Measurements from ENCODE around the gene EPB41L3. TPM values are rescaled to one million over a fixed set of nuclear protein-coding genes. Genes with fewer than 3 reads are reported as not detected.

EPB41L3 gene
- total RNA-seq (2014; rRNA removed; shearing (Covaris generic); ENCODE audit: low replicate concordance): not detected in 2 replicates

GRCh38 chr18:5543773-5544389 is at the start of gene EPB41L3:
Gene EPB41L3, minus strand, starts transcription at chr18:5543997. Its CDS starts 54,814 bp downstream, at chr18:5489183.
- Histone ChIP-seq H3K27me3 (ENCODE audit: low read length) (no peaks in the 10 kb centered on the region), H3K36me3 (ENCODE audit: insufficient read depth, low read length) (no peaks in the 10 kb centered on the region), H2AFZ (ENCODE audit: low read length) (no peak within 1 kb of the TSS), H3K4me1 (ENCODE audit: low read length) (no peaks in the 10 kb centered on the region), H3K4me3 (ENCODE audit: low read length) (no peak within 1 kb of the TSS), H3K4me2 (ENCODE audit: low read depth, low read length, poor library complexity, severe bottlenecking) (no peak within 1 kb of the TSS), H3K9me3 (ENCODE audit: low read length) (no peaks in the 10 kb centered on the region), H3K27ac (ENCODE audit: low read length) (no peak within 1 kb of the TSS), H4K20me1 (ENCODE audit: insufficient read depth, low read depth, low read length) (no peaks in the 10 kb centered on the region), H3K9ac (ENCODE audit: low read length) (no peak within 1 kb of the TSS), H3K9me2 (replicated peaks; ENCODE audit: insufficient read depth, low read length) (no peaks in the 10 kb centered on the region), H3K79me2 (ENCODE audit: low read length) (no peaks in the 10 kb centered on the region)
- no peak for DNase-seq

DNA sequence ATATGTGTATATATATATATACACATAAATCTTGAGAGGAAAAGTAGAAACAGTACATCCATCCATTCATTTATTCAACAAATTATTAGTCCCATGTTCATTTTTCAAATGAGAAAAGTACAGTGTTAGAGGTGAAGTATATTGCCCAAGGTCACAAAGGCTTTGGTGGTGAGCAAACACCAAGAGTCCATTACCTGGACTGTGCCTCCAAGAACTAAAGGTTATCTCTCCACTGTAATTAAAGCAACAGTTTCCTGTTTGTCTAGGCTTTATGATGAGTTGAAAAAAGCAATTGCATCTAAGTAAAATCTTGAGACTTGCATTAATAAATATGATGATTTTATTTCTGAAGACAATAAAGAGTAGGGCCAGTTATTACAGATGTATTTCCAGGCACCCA is 44.7 kb upstream of the EPB41L3 start:
- Histone ChIP-seq H3K4me3 (ENCODE audit: low read length) (no peak overlapping the region), H3K79me2 (ENCODE audit: low read length) (no peaks in the 10 kb centered on the region), H3K9me3 (ENCODE audit: low read length) (no peaks in the 10 kb centered on the region), H3K4me2 (ENCODE audit: low read depth, low read length, poor library complexity, severe bottlenecking) (no peak overlapping the region), H4K20me1 (ENCODE audit: insufficient read depth, low read depth, low read length) (no peaks in the 10 kb centered on the region), H3K36me3 (ENCODE audit: insufficient read depth, low read length) (no peaks in the 10 kb centered on the region), H3K27me3 (ENCODE audit: low read length) (no peaks in the 10 kb centered on the region), H3K9me2 (replicated peaks; ENCODE audit: insufficient read depth, low read length) (no peaks in the 10 kb centered on the region), H3K4me1 (ENCODE audit: low read length) (no peaks in the 10 kb centered on the region), H2AFZ (ENCODE audit: low read length) (no peak overlapping the region), H3K27ac (ENCODE audit: low read length) (no peak overlapping the region), H3K9ac (ENCODE audit: low read length) (no peak overlapping the region)
- no peak for DNase-seq

DNA sequence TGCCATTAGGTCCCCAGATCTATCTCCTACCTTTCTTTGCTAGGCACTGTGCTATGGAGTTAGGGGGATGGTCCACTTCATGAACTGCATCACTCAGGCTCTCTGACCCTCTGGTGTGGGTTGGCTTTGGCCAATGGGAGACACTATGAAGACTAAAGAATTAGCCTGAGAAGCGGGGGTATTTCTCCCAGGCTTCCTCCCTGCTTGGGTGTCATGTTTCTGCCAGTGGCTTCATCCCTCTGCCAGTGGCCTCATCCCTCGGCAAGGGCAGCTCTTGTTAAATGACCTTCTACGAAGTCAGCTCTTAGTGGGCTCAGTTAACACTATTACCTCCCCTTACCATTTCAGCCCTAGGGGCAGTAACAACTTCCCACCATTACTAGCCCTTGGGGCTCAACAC is 41.9 kb upstream of the EPB41L3 start:
- H3K4me1 ChIP-seq (ENCODE audit: low read length): no peaks in the 10 kb centered on the region
- H3K9ac ChIP-seq (ENCODE audit: low read length): no peak overlapping the region
- no peaks in the 10 kb centered on the region for H3K9me2 ChIP-seq (replicated peaks; ENCODE audit: insufficient read depth, low read length)
- no peak overlapping the region for H3K4me2 ChIP-seq (ENCODE audit: low read depth, low read length, poor library complexity, severe bottlenecking)
- H3K27ac ChIP-seq (ENCODE audit: low read length): no peak overlapping the region
- no peaks in the 10 kb centered on the region for H3K9me3 ChIP-seq (ENCODE audit: low read length)
- DNase-seq: no peak
- no peaks in the 10 kb centered on the region for H3K79me2 ChIP-seq (ENCODE audit: low read length)
- H3K4me3 ChIP-seq (ENCODE audit: low read length): no peak overlapping the region
- no peak overlapping the region for H2AFZ ChIP-seq (ENCODE audit: low read length)
- H3K27me3 ChIP-seq (ENCODE audit: low read length): no peaks in the 10 kb centered on the region
- H4K20me1 ChIP-seq (ENCODE audit: insufficient read depth, low read depth, low read length): no peaks in the 10 kb centered on the region
- H3K36me3 ChIP-seq (ENCODE audit: insufficient read depth, low read length): no peaks in the 10 kb centered on the region

- no peak overlapping the region for H2AFZ ChIP-seq (ENCODE audit: low read length)
- no peaks in the 10 kb centered on the region for H3K27me3 ChIP-seq (ENCODE audit: low read length)
- H3K9me2 ChIP-seq (replicated peaks; ENCODE audit: insufficient read depth, low read length): no peaks in the 10 kb centered on the region
- H3K4me3 ChIP-seq (ENCODE audit: low read length): no peak overlapping the region
- no peaks in the 10 kb centered on the region for H3K9me3 ChIP-seq (ENCODE audit: low read length)
- DNase-seq: no peak
- H3K9ac ChIP-seq (ENCODE audit: low read length): no peak overlapping the region
- H3K79me2 ChIP-seq (ENCODE audit: low read length): no peaks in the 10 kb centered on the region
- H3K36me3 ChIP-seq (ENCODE audit: insufficient read depth, low read length): no peaks in the 10 kb centered on the region
- no peak overlapping the region for H3K27ac ChIP-seq (ENCODE audit: low read length)
- H3K4me2 ChIP-seq (ENCODE audit: low read depth, low read length, poor library complexity, severe bottlenecking): no peak overlapping the region
- no peaks in the 10 kb centered on the region for H4K20me1 ChIP-seq (ENCODE audit: insufficient read depth, low read depth, low read length)
- no peaks in the 10 kb centered on the region for H3K4me1 ChIP-seq (ENCODE audit: low read length)
Measured at GRCh38 chr18:5584746-5585417, 41.1 kb upstream of the EPB41L3 start.

- Histone ChIP-seq H3K9me2 (replicated peaks; ENCODE audit: insufficient read depth, low read length) (no peaks in the 10 kb centered on the region), H4K20me1 (ENCODE audit: insufficient read depth, low read depth, low read length) (no peaks in the 10 kb centered on the region), H3K9ac (ENCODE audit: low read length) (no peak overlapping the region), H3K79me2 (ENCODE audit: low read length) (no peaks in the 10 kb centered on the region), H3K4me2 (ENCODE audit: low read depth, low read length, poor library complexity, severe bottlenecking) (no peak overlapping the region), H3K9me3 (ENCODE audit: low read length) (no peaks in the 10 kb centered on the region), H3K36me3 (ENCODE audit: insufficient read depth, low read length) (no peaks in the 10 kb centered on the region), H2AFZ (ENCODE audit: low read length) (no peak overlapping the region), H3K4me3 (ENCODE audit: low read length) (no peak overlapping the region), H3K27ac (ENCODE audit: low read length) (no peak overlapping the region), H3K27me3 (ENCODE audit: low read length) (no peaks in the 10 kb centered on the region), H3K4me1 (ENCODE audit: low read length) (no peaks in the 10 kb centered on the region)
- no peak for DNase-seq
Measured at GRCh38 chr18:5582849-5583681, 39.3 kb upstream of the EPB41L3 start.

GRCh38 chr18:5582076-5582475 is 38.3 kb upstream of the EPB41L3 start:
- Histone ChIP-seq H3K79me2 (ENCODE audit: low read length) (no peaks in the 10 kb centered on the region), H3K27ac (ENCODE audit: low read length) (no peak overlapping the region), H3K9me3 (ENCODE audit: low read length) (no peaks in the 10 kb centered on the region), H3K27me3 (ENCODE audit: low read length) (no peaks in the 10 kb centered on the region), H4K20me1 (ENCODE audit: insufficient read depth, low read depth, low read length) (no peaks in the 10 kb centered on the region), H3K36me3 (ENCODE audit: insufficient read depth, low read length) (no peaks in the 10 kb centered on the region), H3K4me2 (ENCODE audit: low read depth, low read length, poor library complexity, severe bottlenecking) (no peak overlapping the region), H3K9ac (ENCODE audit: low read length) (no peak overlapping the region), H3K4me3 (ENCODE audit: low read length) (no peak overlapping the region), H3K4me1 (ENCODE audit: low read length) (no peaks in the 10 kb centered on the region), H3K9me2 (replicated peaks; ENCODE audit: insufficient read depth, low read length) (no peaks in the 10 kb centered on the region), H2AFZ (ENCODE audit: low read length) (no peak overlapping the region)
- DNase-seq: no peak

GRCh38 chr18:5574843-5575242 is 31.0 kb upstream of the EPB41L3 start:
- H3K27ac ChIP-seq (ENCODE audit: low read length): no peak overlapping the region
- no peaks in the 10 kb centered on the region for H4K20me1 ChIP-seq (ENCODE audit: insufficient read depth, low read depth, low read length)
- H3K4me1 ChIP-seq (ENCODE audit: low read length): no peaks in the 10 kb centered on the region
- DNase-seq: no peak
- no peak overlapping the region for H3K4me2 ChIP-seq (ENCODE audit: low read depth, low read length, poor library complexity, severe bottlenecking)
- no peak overlapping the region for H2AFZ ChIP-seq (ENCODE audit: low read length)
- H3K9me2 ChIP-seq (replicated peaks; ENCODE audit: insufficient read depth, low read length): no peaks in the 10 kb centered on the region
- no peak overlapping the region for H3K4me3 ChIP-seq (ENCODE audit: low read length)
- no peaks in the 10 kb centered on the region for H3K36me3 ChIP-seq (ENCODE audit: insufficient read depth, low read length)
- H3K79me2 ChIP-seq (ENCODE audit: low read length): no peaks in the 10 kb centered on the region
- no peak overlapping the region for H3K9ac ChIP-seq (ENCODE audit: low read length)
- no peaks in the 10 kb centered on the region for H3K9me3 ChIP-seq (ENCODE audit: low read length)
- H3K27me3 ChIP-seq (ENCODE audit: low read length): no peaks in the 10 kb centered on the region

DNA sequence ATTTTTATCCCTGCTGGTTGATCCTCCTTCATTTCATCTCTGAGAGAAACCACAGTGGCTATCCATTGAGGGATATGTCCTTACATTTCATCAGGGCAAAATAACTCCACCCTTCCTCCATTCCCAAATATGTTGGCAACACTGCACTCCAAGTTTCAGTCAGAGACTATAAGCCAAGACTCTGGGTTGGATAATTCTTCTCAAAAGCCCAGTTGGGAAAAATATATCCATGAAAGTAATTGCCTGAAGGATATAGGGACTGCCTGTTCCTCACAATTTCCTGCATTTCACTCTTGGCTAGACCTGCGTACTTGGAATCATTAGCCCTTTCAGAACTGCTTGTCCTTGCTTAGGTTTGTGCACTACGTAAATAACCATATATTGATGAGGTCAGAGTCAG is 27.9 kb upstream of the EPB41L3 start:
- Histone ChIP-seq H3K9me2 (replicated peaks; ENCODE audit: insufficient read depth, low read length) (no peaks in the 10 kb centered on the region), H3K27me3 (ENCODE audit: low read length) (no peaks in the 10 kb centered on the region), H3K4me2 (ENCODE audit: low read depth, low read length, poor library complexity, severe bottlenecking) (no peak overlapping the region)

More for the DNA sequence above, 27.9 kb upstream of the EPB41L3 start:
- H3K79me2 ChIP-seq (ENCODE audit: low read length): no peaks in the 10 kb centered on the region
- H2AFZ ChIP-seq (ENCODE audit: low read length): no peak overlapping the region
- no peaks in the 10 kb centered on the region for H3K9me3 ChIP-seq (ENCODE audit: low read length)
- no peaks in the 10 kb centered on the region for H4K20me1 ChIP-seq (ENCODE audit: insufficient read depth, low read depth, low read length)
- no peak overlapping the region for H3K4me3 ChIP-seq (ENCODE audit: low read length)
- no peak for DNase-seq
- no peaks in the 10 kb centered on the region for H3K4me1 ChIP-seq (ENCODE audit: low read length)
- H3K27ac ChIP-seq (ENCODE audit: low read length): no peak overlapping the region
- H3K36me3 ChIP-seq (ENCODE audit: insufficient read depth, low read length): no peaks in the 10 kb centered on the region
- H3K9ac ChIP-seq (ENCODE audit: low read length): no peak overlapping the region
